ENCODE results near the gene WAPL. TPM values are rescaled to one million over a fixed set of nuclear protein-coding genes. Genes with fewer than 3 reads are reported as not detected.

The WAPL gene
- total and polyA plus RNA-seq, 10 of the 15 experiments (the other 5 are each of a cell fraction or from before 2014, with no cell fraction given), result 15.7 to 45.8 (median 29.0) TPM

DNA sequence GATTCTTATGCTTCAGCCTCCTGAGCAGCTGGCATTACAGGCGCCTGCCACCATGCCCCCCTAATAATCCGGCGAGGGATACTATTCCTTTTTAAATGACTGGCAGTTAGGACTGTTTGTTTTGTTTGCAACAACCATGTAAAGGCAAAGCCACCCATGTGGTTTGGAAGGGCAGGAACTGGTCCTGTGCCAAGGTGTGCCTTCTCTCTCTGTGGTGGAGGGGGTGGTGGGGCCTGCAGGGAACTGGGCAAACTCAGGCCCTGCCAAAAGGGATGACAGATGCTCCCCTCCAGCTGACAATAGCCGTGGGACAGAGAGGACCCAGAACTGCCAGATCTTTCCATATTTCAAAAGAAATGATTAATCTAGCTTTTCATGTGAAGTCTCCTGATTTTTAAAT lies 23.5 kb upstream of the WAPL start:
- H3K36me3 ChIP-seq (ENCODE audit: control insufficient read depth in 2 of 2, insufficient read depth in 2 of 2, low read length in 1 of 2), result no peaks in the 10 kb centered on the region
- no peaks in the 10 kb centered on the region for H3K79me2 ChIP-seq (ENCODE audit: control insufficient read depth, insufficient read depth, low read length)
- DNase-seq (ENCODE audit: low read depth, low spot score) (no peak), FAIRE-seq (no peak), ATAC-seq (no peak)
- no peak overlapping the region for H3K4me2 ChIP-seq (ENCODE audit: control insufficient read depth, insufficient read depth)
- no peak overlapping the region for H2AFZ ChIP-seq (ENCODE audit: control insufficient read depth, low read depth, low read length)
- in situ Hi-C loops (cut with MboI) (no loop called here), intact Hi-C loops (cut with micrococcal nuclease; ENCODE audit: unreplicated experiment) (no loop called here)
- CTCF ChIA-PET, result no interaction called here
- no peaks in the 10 kb centered on the region; the same call in 2 of the 3 replicates for H3K9me3 ChIP-seq (replicated peaks; ENCODE audit: control insufficient read depth, insufficient read depth, low read length)
- 32% methylated on average over 4 of the region's 4 CpGs for WGBS (ENCODE audit: insufficient coverage, insufficient replicate concordance, low lambda C conversion rate, missing lambda C conversion rate)
- TF ChIP-seq ETV6 (conservative IDR thresholded peaks at IDR 0.05 in 1 of 2, IDR thresholded peaks at IDR 0.05 in 1 of 2; ENCODE audit: borderline replicate concordance in 1 of 2, low read depth in 1 of 2) (no peak), CHD1 (IDR thresholded peaks at IDR 0.05; ENCODE audit: low read depth, low read length) (no peak), TARDBP (IDR thresholded peaks at IDR 0.05; ENCODE audit: borderline replicate concordance) (no peak), IKZF1 (conservative IDR thresholded peaks at IDR 0.05) (no peak), KDM1A (IDR thresholded peaks at IDR 0.05; ENCODE audit: borderline replicate concordance) (no peak), JUND (IDR thresholded peaks at IDR 0.05; ENCODE audit: low read depth, low read length) (no peak), ASH2L (IDR thresholded peaks at IDR 0.05; ENCODE audit: borderline replicate concordance, low read depth) (no peak), TBL1XR1 (IDR thresholded peaks at IDR 0.05; ENCODE audit: low read depth, low read length) (no peak), PAX5 (IDR thresholded peaks at IDR 0.05; ENCODE audit: borderline replicate concordance, low read depth, low read length) (no peak), SUPT20H (IDR thresholded peaks at IDR 0.05; ENCODE audit: borderline replicate concordance, control insufficient read depth, low read depth, low read length) (no peak), IRF4 (IDR thresholded peaks at IDR 0.05; ENCODE audit: low read depth, low read length) (no peak), POU2F2 (IDR thresholded peaks at IDR 0.05; ENCODE audit: borderline replicate concordance, low read depth, low read length) (no peak), ZZZ3 (IDR thresholded peaks at IDR 0.05; ENCODE audit: control insufficient read depth, insufficient read length, low read depth) (no peak), TCF12 (IDR thresholded peaks at IDR 0.05; ENCODE audit: low read depth, low read length) (no peak)
- TF ChIP-seq, protein P1, sequence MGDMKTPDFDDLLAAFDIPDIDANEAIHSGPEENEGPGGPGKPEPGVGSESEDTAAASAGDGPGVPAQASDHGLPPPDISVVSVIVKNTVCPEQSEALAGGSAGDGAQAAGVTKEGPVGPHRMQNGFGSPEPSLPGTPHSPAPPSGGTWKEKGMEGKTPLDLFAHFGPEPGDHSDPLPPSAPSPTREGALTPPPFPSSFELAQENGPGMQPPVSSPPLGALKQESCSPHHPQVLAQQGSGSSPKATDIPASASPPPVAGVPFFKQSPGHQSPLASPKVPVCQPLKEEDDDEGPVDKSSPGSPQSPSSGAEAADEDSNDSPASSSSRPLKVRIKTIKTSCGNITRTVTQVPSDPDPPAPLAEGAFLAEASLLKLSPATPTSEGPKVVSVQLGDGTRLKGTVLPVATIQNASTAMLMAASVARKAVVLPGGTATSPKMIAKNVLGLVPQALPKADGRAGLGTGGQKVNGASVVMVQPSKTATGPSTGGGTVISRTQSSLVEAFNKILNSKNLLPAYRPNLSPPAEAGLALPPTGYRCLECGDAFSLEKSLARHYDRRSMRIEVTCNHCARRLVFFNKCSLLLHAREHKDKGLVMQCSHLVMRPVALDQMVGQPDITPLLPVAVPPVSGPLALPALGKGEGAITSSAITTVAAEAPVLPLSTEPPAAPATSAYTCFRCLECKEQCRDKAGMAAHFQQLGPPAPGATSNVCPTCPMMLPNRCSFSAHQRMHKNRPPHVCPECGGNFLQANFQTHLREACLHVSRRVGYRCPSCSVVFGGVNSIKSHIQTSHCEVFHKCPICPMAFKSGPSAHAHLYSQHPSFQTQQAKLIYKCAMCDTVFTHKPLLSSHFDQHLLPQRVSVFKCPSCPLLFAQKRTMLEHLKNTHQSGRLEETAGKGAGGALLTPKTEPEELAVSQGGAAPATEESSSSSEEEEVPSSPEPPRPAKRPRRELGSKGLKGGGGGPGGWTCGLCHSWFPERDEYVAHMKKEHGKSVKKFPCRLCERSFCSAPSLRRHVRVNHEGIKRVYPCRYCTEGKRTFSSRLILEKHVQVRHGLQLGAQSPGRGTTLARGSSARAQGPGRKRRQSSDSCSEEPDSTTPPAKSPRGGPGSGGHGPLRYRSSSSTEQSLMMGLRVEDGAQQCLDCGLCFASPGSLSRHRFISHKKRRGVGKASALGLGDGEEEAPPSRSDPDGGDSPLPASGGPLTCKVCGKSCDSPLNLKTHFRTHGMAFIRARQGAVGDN (IDR thresholded peaks at IDR 0.05), result no peak
- TF ChIP-seq, protein P2, sequence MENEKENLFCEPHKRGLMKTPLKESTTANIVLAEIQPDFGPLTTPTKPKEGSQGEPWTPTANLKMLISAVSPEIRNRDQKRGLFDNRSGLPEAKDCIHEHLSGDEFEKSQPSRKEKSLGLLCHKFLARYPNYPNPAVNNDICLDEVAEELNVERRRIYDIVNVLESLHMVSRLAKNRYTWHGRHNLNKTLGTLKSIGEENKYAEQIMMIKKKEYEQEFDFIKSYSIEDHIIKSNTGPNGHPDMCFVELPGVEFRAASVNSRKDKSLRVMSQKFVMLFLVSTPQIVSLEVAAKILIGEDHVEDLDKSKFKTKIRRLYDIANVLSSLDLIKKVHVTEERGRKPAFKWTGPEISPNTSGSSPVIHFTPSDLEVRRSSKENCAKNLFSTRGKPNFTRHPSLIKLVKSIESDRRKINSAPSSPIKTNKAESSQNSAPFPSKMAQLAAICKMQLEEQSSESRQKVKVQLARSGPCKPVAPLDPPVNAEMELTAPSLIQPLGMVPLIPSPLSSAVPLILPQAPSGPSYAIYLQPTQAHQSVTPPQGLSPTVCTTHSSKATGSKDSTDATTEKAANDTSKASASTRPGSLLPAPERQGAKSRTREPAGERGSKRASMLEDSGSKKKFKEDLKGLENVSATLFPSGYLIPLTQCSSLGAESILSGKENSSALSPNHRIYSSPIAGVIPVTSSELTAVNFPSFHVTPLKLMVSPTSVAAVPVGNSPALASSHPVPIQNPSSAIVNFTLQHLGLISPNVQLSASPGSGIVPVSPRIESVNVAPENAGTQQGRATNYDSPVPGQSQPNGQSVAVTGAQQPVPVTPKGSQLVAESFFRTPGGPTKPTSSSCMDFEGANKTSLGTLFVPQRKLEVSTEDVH (IDR thresholded peaks at IDR 0.05; ENCODE audit: low read depth, partially characterized antibody), result no peak
- BruUV-seq (replicated peaks), result no TSS peak
- H3K4me3 ChIP-seq, result no peak overlapping the region
- no peaks in the 10 kb centered on the region; a peak in 1 of 4 replicates for H3K27me3 ChIP-seq (replicated peaks in 1 of 2; ENCODE audit: control insufficient read depth in 2 of 2, insufficient read depth in 2 of 2, low read length in 1 of 2)
- no peaks in the 10 kb centered on the region for H4K20me1 ChIP-seq (ENCODE audit: control insufficient read depth, insufficient read depth)
- SMC1A ChIA-PET (ENCODE audit: uncharacterized antibody, unreplicated experiment), result interaction anchor here (0.6 to 1.9 kb wide), 4 partner anchors 11 to 1762 kb away, joined by 3 to 5 read pairs (median 4); no protein-coding TSS in a partner anchor
- no peaks in the 10 kb centered on the region for H3K4me1 ChIP-seq (ENCODE audit: control insufficient read depth, insufficient read depth, low read length)
- H3K27ac ChIP-seq (ENCODE audit: control insufficient read depth, insufficient read depth), result no peak overlapping the region
- no peak overlapping the region for H3K9ac ChIP-seq (ENCODE audit: control insufficient read depth, insufficient read depth, low read length)
- POLR2A ChIA-PET, result no interaction called here
- RAD21 ChIA-PET (ENCODE audit: unreplicated experiment), result no interaction called here
